IPS DF 6.9 (cell line): Measurements from ENCODE around the gene FBXO2.

Source experiments
- DNase-seq: peaks from one replicate; pipeline ENCODE4 v3.0.0-alpha.2; 2013; ENCODE audit warnings: low read depth, low spot score
- H3K27ac ChIP-seq: one replicate; pipeline ENCODE4 v1.5.1; 2013; ENCODE audit warnings: low read length, control low read depth
- H3K27me3 ChIP-seq: 2 replicates; pipeline ENCODE4 v1.6.1; 2013; ENCODE audit warnings: mild to moderate bottlenecking, low read length; ENCODE audit not compliant: control insufficient read depth, insufficient read depth
- H3K36me3 ChIP-seq: 2 replicates; pipeline ENCODE4 v1.6.1; 2013; ENCODE audit warnings: low read length; ENCODE audit not compliant: control insufficient read depth, insufficient read depth
- H3K4me1 ChIP-seq: 2 replicates; pipeline ENCODE4 v1.6.1; 2013; ENCODE audit warnings: low read length; ENCODE audit not compliant: control insufficient read depth, insufficient read depth
- H3K4me3 ChIP-seq: 2 replicates; pipeline ENCODE4 v1.5.1; 2013; ENCODE audit warnings: mild to moderate bottlenecking, low read length
- H3K9me3 ChIP-seq: 2 replicates; pipeline ENCODE4 v1.6.1; 2013; ENCODE audit warnings: low read length, inconsistent platforms; ENCODE audit not compliant: control insufficient read depth, insufficient read depth
- WGBS: extraction: QIAGEN DNeasy Blood & Tissue Kit; methylation state at CpG from one replicate; pipeline ENCODE4 v1.1.7; 2013; ENCODE audit warnings: mixed read lengths, missing lambda C conversion rate; ENCODE audit not compliant: insufficient read length, insufficient coverage; 5-methylcytosine and 5-hydroxymethylcytosine counted together

The FBXO2 gene

GRCh38 chr1:11654137-11654938, at the start of gene FBXO2, which contains the start of gene FBXO44:
Gene FBXO2, minus strand, starts transcription at chr1:11654429. Its CDS starts 89 bp downstream, at chr1:11654340.
Gene FBXO44, plus strand, starts transcription at chr1:11654877. Its CDS starts 959 bp downstream, at chr1:11655836.
- Histone ChIP-seq H3K4me1 (peaks cover 8% of the 10 kb centered on the region; the same call in 1 of the 2 replicates), H3K36me3 (peaks cover 7% of the 10 kb centered on the region; the same call in 1 of the 2 replicates), H3K4me3 (peak within 1 kb of the TSS; percentile 71), H3K27ac (no peak within 1 kb of the TSS), H3K27me3 (no peaks in the 10 kb centered on the region), H3K9me3 (no peaks in the 10 kb centered on the region)
- no peak for DNase-seq
- WGBS = no CpG with 5 or more reads among the region's 94 CpGs

- Histone ChIP-seq H3K27me3 (no peaks in the 10 kb centered on the region), H3K4me1 (peaks cover 23% of the 10 kb centered on the region; the same call in 1 of the 2 replicates), H3K36me3 (peaks cover 3% of the 10 kb centered on the region; the same call in 1 of the 2 replicates), H3K9me3 (no peaks in the 10 kb centered on the region), H3K4me3 (no peak overlapping the region), H3K27ac (no peak overlapping the region)
- DNase-seq = no peak
- WGBS = no CpG with 5 or more reads among the region's 8 CpGs
Measured at GRCh38 chr1:11703357-11704193, 49.3 kb upstream of the FBXO2 start.

- Histone ChIP-seq H3K9me3 (no peaks in the 10 kb centered on the region), H3K27me3 (no peaks in the 10 kb centered on the region), H3K36me3 (peaks cover 3% of the 10 kb centered on the region; the same call in 1 of the 2 replicates), H3K4me1 (peaks cover 22% of the 10 kb centered on the region; the same call in 1 of the 2 replicates), H3K27ac (no peak overlapping the region), H3K4me3 (no peak overlapping the region)
- WGBS = 100% methylated on average over 10 of the region's 15 CpGs
- DNase-seq = no peak
Measured at GRCh38 chr1:11701981-11702803, 48.0 kb upstream of the FBXO2 start.

- Histone ChIP-seq H3K4me1 (peaks cover 22% of the 10 kb centered on the region; the same call in 1 of the 2 replicates), H3K27me3 (no peaks in the 10 kb centered on the region), H3K9me3 (no peaks in the 10 kb centered on the region), H3K36me3 (peaks cover 3% of the 10 kb centered on the region; the same call in 1 of the 2 replicates), H3K27ac (no peak overlapping the region), H3K4me3 (no peak overlapping the region)
- WGBS = no CpG with 5 or more reads among the region's 15 CpGs
- no peak for DNase-seq
Measured at GRCh38 chr1:11701551-11701961, 47.3 kb upstream of the FBXO2 start.

GRCh38 chr1:11700601-11701467, 46.6 kb upstream of the FBXO2 start:
- WGBS = no CpG with 5 or more reads among the region's 34 CpGs
- H3K9me3 ChIP-seq = no peaks in the 10 kb centered on the region
- no peaks in the 10 kb centered on the region for H3K27me3 ChIP-seq
- DNase-seq = no peak
- peaks cover 3% of the 10 kb centered on the region; the same call in 1 of the 2 replicates for H3K36me3 ChIP-seq
- no peak overlapping the region for H3K4me3 ChIP-seq
- no peak overlapping the region for H3K27ac ChIP-seq
- peaks cover 23% of the 10 kb centered on the region; the same call in 1 of the 2 replicates for H3K4me1 ChIP-seq

- Histone ChIP-seq H3K36me3 (peaks cover 3% of the 10 kb centered on the region; the same call in 1 of the 2 replicates), H3K4me3 (no peak overlapping the region), H3K27ac (no peak overlapping the region), H3K9me3 (no peaks in the 10 kb centered on the region), H3K4me1 (peaks cover 18% of the 10 kb centered on the region), H3K27me3 (no peaks in the 10 kb centered on the region)
- no peak for DNase-seq
- no CpG with 5 or more reads among the region's 5 CpGs for WGBS
Measured at GRCh38 chr1:11697893-11698210, 43.6 kb upstream of the FBXO2 start.

- no peaks in the 10 kb centered on the region for H3K27me3 ChIP-seq
- DNase-seq = no peak
- no peaks in the 10 kb centered on the region for H3K9me3 ChIP-seq
- peaks cover 3% of the 10 kb centered on the region; the same call in 1 of the 2 replicates for H3K36me3 ChIP-seq
- H3K4me1 ChIP-seq = peaks cover 20% of the 10 kb centered on the region
- H3K4me3 ChIP-seq = no peak overlapping the region
- H3K27ac ChIP-seq = no peak overlapping the region
- WGBS = no CpG with 5 or more reads among the region's 8 CpGs
Measured at GRCh38 chr1:11697188-11697892, 43.1 kb upstream of the FBXO2 start.

- H3K4me1 ChIP-seq = peaks cover 16% of the 10 kb centered on the region
- no peaks in the 10 kb centered on the region for H3K9me3 ChIP-seq
- no peaks in the 10 kb centered on the region for H3K36me3 ChIP-seq
- WGBS = no CpG with 5 or more reads among the region's 6 CpGs
- H3K27me3 ChIP-seq = no peaks in the 10 kb centered on the region
- no peak overlapping the region for H3K4me3 ChIP-seq
- no peak for DNase-seq
- no peak overlapping the region for H3K27ac ChIP-seq
Measured at GRCh38 chr1:11695861-11696260, 41.6 kb upstream of the FBXO2 start.

- Histone ChIP-seq H3K4me1 (peaks cover 14% of the 10 kb centered on the region), H3K36me3 (no peaks in the 10 kb centered on the region), H3K27ac (no peak overlapping the region), H3K4me3 (no peak overlapping the region), H3K27me3 (no peaks in the 10 kb centered on the region), H3K9me3 (no peaks in the 10 kb centered on the region)
- no peak for DNase-seq
- no CpG with 5 or more reads among the region's 5 CpGs for WGBS
Measured at GRCh38 chr1:11693917-11694316, 39.7 kb upstream of the FBXO2 start.
